Suprapubic skin (tissue), 4 donors: ENCODE data around the gene WDR76. TPM values are rescaled to one million over a fixed set of nuclear protein-coding genes. Genes with fewer than 3 reads are reported as not detected.
A peak's percentile ranks its signal among the peaks of the same experiment; 100 is the strongest.

Experiments
- DNase-seq, 2 donors: peaks; one replicate each; pipeline ENCODE4 v3.0.0-alpha.2; 2019; ENCODE audit warnings: low spot score in 2 of 2
- H3K27ac ChIP-seq: fragments of 200-600 bp; sonication (generic); one replicate; pipeline ENCODE4 v1.5.1; 2019
- H3K27me3 ChIP-seq: fragments of 200-600 bp; sonication (generic); one replicate; pipeline ENCODE4 v1.5.1; 2019
- H3K36me3 ChIP-seq: fragments of 200-600 bp; sonication (generic); one replicate; pipeline ENCODE4 v1.5.1; 2019
- H3K4me1 ChIP-seq: fragments of 200-600 bp; sonication (generic); one replicate; pipeline ENCODE4 v1.5.1; 2019
- H3K4me3 ChIP-seq: fragments of 200-600 bp; sonication (generic); one replicate; pipeline ENCODE4 v1.5.1; 2019; ENCODE audit warnings: mild to moderate bottlenecking
- H3K9me3 ChIP-seq: fragments of 200-600 bp; sonication (generic); one replicate; pipeline ENCODE4 v1.5.1; 2019
- CTCF ChIP-seq, 2 donors: fragments of 200-600 bp in 1 of 2; fragments of 450-650 bp in 1 of 2; sonication (generic) in 1 of 2; IDR thresholded peaks; one replicate each; pipeline ENCODE4 v1.5.1; 2016 to 2019; ENCODE audit warnings: antibody characterized with exemption in 2 of 2, mild to moderate bottlenecking in 1 of 2, moderate library complexity in 1 of 2
- EP300 ChIP-seq: sonication (generic); formaldehyde crosslinking; IDR thresholded peaks from one replicate; pipeline ENCODE4 v1.6.1; 2017; ENCODE audit warnings: antibody characterized with exemption
- POLR2A ChIP-seq, 2 donors: fragments of 450-650 bp; IDR thresholded peaks; one replicate each; pipeline ENCODE4 v1.6.1; 2017; ENCODE audit warnings: antibody characterized with exemption in 2 of 2, mild to moderate bottlenecking in 2 of 2, moderate library complexity in 2 of 2
- POLR2AphosphoS5 ChIP-seq, 3 donors: sonication (generic); formaldehyde crosslinking; IDR thresholded peaks; one replicate each; pipeline ENCODE4 v1.6.1; 2017; ENCODE audit warnings: antibody characterized with exemption in 3 of 3
- WGBS: methylation state at CpG from one replicate; pipeline ENCODE4 v1.1.5; 2018; 5-methylcytosine and 5-hydroxymethylcytosine counted together
- total RNA-seq, 4 donors: library from RNA; depleted of rRNA; stranded (reverse); fragments of >200 nt; gene quantifications; one replicate each; pipeline ENCODE4 v1.1.0, GENCODE V29; 2016

Gene WDR76
- total RNA-seq, 4 donors from 2014 or later = 5.2 to 7.8 (median 5.8) TPM

- Histone ChIP-seq H3K36me3 (no peaks in the 10 kb centered on the region), H3K4me1 (no peaks in the 10 kb centered on the region), H3K27ac (no peak overlapping the region), H3K9me3 (no peaks in the 10 kb centered on the region), H3K4me3 (no peak overlapping the region), H3K27me3 (no peaks in the 10 kb centered on the region)
- TF ChIP-seq POLR2A (IDR thresholded peaks at IDR 0.05) = no peak
- DNase-seq = no peak
- 71% methylated on average over 10 of the region's 10 CpGs for WGBS
These were observed 74.7 kb downstream of the WDR76 start for GRCh38 chr15:43901495-43901894.

- DNase-seq = no peak
- Histone ChIP-seq H3K4me1 (no peaks in the 10 kb centered on the region), H3K4me3 (no peak overlapping the region), H3K27ac (no peak overlapping the region), H3K27me3 (no peaks in the 10 kb centered on the region), H3K9me3 (no peaks in the 10 kb centered on the region), H3K36me3 (no peaks in the 10 kb centered on the region)
- WGBS = 22% methylated on average over 7 of the region's 8 CpGs
- TF ChIP-seq EP300 (no peak), CTCF (IDR thresholded peaks at IDR 0.05) (peak; percentile 62 to 72), POLR2AphosphoS5 (IDR thresholded peaks at IDR 0.05) (no peak)
These were observed 77.1 kb downstream of the WDR76 start for GRCh38 chr15:43903864-43904290.

GRCh38 chr15:43905755-43906154 is 79.0 kb downstream of the WDR76 start:
- WGBS = 91% methylated on average over 7 of the region's 7 CpGs

GRCh38 chr15:43908516-43909050 is 81.8 kb downstream of the WDR76 start:
- WGBS = 92% methylated on average over 4 of the region's 4 CpGs
- Histone ChIP-seq H3K4me1 (peaks cover 8% of the 10 kb centered on the region), H3K27ac (no peak overlapping the region), H3K27me3 (no peaks in the 10 kb centered on the region), H3K9me3 (no peaks in the 10 kb centered on the region), H3K36me3 (no peaks in the 10 kb centered on the region), H3K4me3 (no peak overlapping the region)
- TF ChIP-seq CTCF (IDR thresholded peaks at IDR 0.05) = no peak
- no peak for TF ChIP-seq POLR2AphosphoS5 (IDR thresholded peaks at IDR 0.05)
- TF ChIP-seq POLR2A (IDR thresholded peaks at IDR 0.05) = no peak
- no peak for TF ChIP-seq EP300
- no peak for DNase-seq

More at GRCh38 chr15:43905755-43906154, 79.0 kb downstream of the WDR76 start:
- Histone ChIP-seq H3K36me3 (no peaks in the 10 kb centered on the region), H3K27me3 (no peaks in the 10 kb centered on the region), H3K4me1 (no peaks in the 10 kb centered on the region), H3K9me3 (no peaks in the 10 kb centered on the region), H3K27ac (no peak overlapping the region), H3K4me3 (no peak overlapping the region)
- TF ChIP-seq POLR2A (IDR thresholded peaks at IDR 0.05) (no peak), POLR2AphosphoS5 (IDR thresholded peaks at IDR 0.05) (no peak), CTCF (IDR thresholded peaks at IDR 0.05) (no peak), EP300 (no peak)
- DNase-seq = no peak

- TF ChIP-seq CTCF (IDR thresholded peaks at IDR 0.05) = no peak
- TF ChIP-seq POLR2A (IDR thresholded peaks at IDR 0.05) = no peak
- TF ChIP-seq POLR2AphosphoS5 (IDR thresholded peaks at IDR 0.05) = no peak
- TF ChIP-seq EP300 = no peak
- Histone ChIP-seq H3K9me3 (no peaks in the 10 kb centered on the region), H3K4me1 (peaks cover 18% of the 10 kb centered on the region), H3K27me3 (no peaks in the 10 kb centered on the region), H3K27ac (no peak overlapping the region), H3K36me3 (no peaks in the 10 kb centered on the region), H3K4me3 (no peak overlapping the region)
- DNase-seq = peak in 1 of 2 donors; percentile 77
- 52% methylated on average over 4 of the region's 4 CpGs for WGBS
These were observed 84.5 kb downstream of the WDR76 start for GRCh38 chr15:43911235-43911781.
